ENCODE data around the gene CDC42EP2.

DNA sequence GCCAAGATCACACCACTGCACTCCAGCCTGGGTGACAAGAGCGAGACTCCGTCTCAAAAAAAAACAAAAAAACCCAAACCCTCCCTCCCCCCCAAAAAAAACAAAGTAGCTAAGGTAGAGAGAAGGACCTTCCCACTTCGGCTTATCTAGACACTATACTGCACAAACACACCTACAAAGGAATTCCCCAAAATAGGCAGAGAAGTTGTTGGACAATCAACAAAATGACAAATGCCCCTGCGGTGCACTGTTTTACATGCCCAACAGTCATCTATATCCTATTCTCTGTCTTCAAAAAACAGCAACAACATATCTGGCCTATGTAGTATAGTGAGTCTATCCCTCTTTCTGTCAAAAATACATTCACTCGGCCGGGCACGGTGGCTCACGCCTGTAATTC, 12.4 kb downstream of the CDC42EP2 start:
- TF ChIP-seq, protein P1, sequence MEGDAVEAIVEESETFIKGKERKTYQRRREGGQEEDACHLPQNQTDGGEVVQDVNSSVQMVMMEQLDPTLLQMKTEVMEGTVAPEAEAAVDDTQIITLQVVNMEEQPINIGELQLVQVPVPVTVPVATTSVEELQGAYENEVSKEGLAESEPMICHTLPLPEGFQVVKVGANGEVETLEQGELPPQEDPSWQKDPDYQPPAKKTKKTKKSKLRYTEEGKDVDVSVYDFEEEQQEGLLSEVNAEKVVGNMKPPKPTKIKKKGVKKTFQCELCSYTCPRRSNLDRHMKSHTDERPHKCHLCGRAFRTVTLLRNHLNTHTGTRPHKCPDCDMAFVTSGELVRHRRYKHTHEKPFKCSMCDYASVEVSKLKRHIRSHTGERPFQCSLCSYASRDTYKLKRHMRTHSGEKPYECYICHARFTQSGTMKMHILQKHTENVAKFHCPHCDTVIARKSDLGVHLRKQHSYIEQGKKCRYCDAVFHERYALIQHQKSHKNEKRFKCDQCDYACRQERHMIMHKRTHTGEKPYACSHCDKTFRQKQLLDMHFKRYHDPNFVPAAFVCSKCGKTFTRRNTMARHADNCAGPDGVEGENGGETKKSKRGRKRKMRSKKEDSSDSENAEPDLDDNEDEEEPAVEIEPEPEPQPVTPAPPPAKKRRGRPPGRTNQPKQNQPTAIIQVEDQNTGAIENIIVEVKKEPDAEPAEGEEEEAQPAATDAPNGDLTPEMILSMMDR (IDR thresholded peaks at IDR 0.05) = no peak
- no peak for TF ChIP-seq POLR2A (IDR thresholded peaks at IDR 0.05)

Measured in lower leg skin (tissue), 3 donors.